OCI-LY7 (cell line): ENCODE data around the gene GPR153.

ENCODE experiments used
- EZH2phosphoT487 ChIP-seq: fragments of 200-600 bp; sonication (generic); IDR thresholded peaks from 2 replicates; pipeline ENCODE4 v1.6.1; 2018; ENCODE audit warnings: low read depth, borderline replicate concordance, mild to moderate bottlenecking, mixed run types, antibody characterized with exemption, low read length, moderate library complexity, mixed read lengths
- TF ChIP-seq, protein P1 (sequence below): fragments of 200-600 bp; sonication (generic); conservative IDR thresholded peaks from 2 replicates; pipeline ENCODE4 v1.5.1; 2014; ENCODE audit warnings: mild to moderate bottlenecking, antibody characterized with exemption, low read length, moderate library complexity, mixed read lengths

DNA sequence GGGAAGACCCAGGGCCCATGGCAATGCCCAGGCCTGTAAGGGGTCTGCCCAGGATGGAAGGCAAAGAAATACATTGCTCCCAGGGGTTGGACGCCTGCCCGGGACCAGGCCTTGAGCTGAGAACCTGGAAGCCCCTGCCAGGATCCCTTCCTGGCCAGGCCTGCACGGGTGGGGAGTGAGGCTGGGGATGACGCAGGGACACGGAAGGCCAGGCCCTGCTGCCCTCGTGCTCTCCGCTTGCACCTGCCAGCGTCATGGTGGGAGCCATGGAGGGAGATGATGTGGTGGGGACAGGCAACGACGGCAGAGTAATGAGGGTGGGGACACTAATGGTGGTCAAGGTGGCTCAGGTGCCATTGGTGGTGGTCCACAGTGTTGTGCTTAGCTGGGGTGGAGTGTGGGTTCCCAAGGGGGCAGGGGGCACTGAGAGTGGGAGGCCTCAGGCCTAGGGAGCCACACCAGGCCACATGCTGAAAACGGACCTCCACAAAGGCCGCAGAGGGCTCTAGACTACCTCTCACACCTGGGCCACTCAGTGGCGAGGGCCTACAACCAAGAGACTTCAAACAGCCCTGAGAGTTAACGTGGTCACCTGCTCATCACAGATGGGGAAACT lies 12.6 kb downstream of the GPR153 start:
- TF ChIP-seq, protein P1, sequence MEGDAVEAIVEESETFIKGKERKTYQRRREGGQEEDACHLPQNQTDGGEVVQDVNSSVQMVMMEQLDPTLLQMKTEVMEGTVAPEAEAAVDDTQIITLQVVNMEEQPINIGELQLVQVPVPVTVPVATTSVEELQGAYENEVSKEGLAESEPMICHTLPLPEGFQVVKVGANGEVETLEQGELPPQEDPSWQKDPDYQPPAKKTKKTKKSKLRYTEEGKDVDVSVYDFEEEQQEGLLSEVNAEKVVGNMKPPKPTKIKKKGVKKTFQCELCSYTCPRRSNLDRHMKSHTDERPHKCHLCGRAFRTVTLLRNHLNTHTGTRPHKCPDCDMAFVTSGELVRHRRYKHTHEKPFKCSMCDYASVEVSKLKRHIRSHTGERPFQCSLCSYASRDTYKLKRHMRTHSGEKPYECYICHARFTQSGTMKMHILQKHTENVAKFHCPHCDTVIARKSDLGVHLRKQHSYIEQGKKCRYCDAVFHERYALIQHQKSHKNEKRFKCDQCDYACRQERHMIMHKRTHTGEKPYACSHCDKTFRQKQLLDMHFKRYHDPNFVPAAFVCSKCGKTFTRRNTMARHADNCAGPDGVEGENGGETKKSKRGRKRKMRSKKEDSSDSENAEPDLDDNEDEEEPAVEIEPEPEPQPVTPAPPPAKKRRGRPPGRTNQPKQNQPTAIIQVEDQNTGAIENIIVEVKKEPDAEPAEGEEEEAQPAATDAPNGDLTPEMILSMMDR = no peak
- no peak for TF ChIP-seq EZH2phosphoT487
